HG03196 (cell line): ENCODE results near the gene SERPINB13.
"Not testable (repeated sequence)": the region's sequence is repeated elsewhere in the genome, so short reads cannot be mapped to it uniquely, and the experiment has no call there.

Experiments
- ATAC-seq: cut with Tn5 transposase; IDR thresholded peaks from one replicate; pipeline ENCODE4 v1.9.1; 2021; ENCODE audit not compliant: unreplicated experiment

Gene SERPINB13

GRCh38 chr18:63588909-63589308 is 1.8 kb downstream of the SERPINB13 start:
- no peak for ATAC-seq

GRCh38 chr18:63590373-63590772 is 3.2 kb downstream of the SERPINB13 start:
- no peak for ATAC-seq

GRCh38 chr18:63590966-63591695 is 4.0 kb downstream of the SERPINB13 start:
- no peak for ATAC-seq

GRCh38 chr18:63591725-63592124 is 4.6 kb downstream of the SERPINB13 start:
- no peak for ATAC-seq

GRCh38 chr18:63592471-63592870 is 5.3 kb downstream of the SERPINB13 start:
- ATAC-seq, result no peak

GRCh38 chr18:63596964-63597363 is 9.8 kb downstream of the SERPINB13 start:
- ATAC-seq, result no peak

GRCh38 chr18:63603355-63603754 is 16.2 kb downstream of the SERPINB13 start:
- no peak for ATAC-seq

GRCh38 chr18:63603772-63604171 is 16.6 kb downstream of the SERPINB13 start:
- ATAC-seq, result peak; percentile 94

- ATAC-seq, result no peak
Observed at GRCh38 chr18:63604791-63605567, 17.8 kb downstream of the SERPINB13 start.

GRCh38 chr18:63606526-63606925 is 19.4 kb downstream of the SERPINB13 start:
- no peak for ATAC-seq

- ATAC-seq, result no peak
Observed at GRCh38 chr18:63613420-63613819, 26.3 kb downstream of the SERPINB13 start.

GRCh38 chr18:63617049-63617914 is 30.1 kb downstream of the SERPINB13 start:
- peak; percentile 62 for ATAC-seq

- ATAC-seq, result peak; percentile 6
Observed at GRCh38 chr18:63617915-63618234, 30.7 kb downstream of the SERPINB13 start.

GRCh38 chr18:63619661-63620060 is 32.5 kb downstream of the SERPINB13 start:
- ATAC-seq, result no peak

GRCh38 chr18:63624863-63625262 is 37.7 kb downstream of the SERPINB13 start:
- no peak for ATAC-seq

GRCh38 chr18:63626431-63626830 is 39.3 kb downstream of the SERPINB13 start:
- ATAC-seq, result no peak

GRCh38 chr18:63627819-63628218 is 40.7 kb downstream of the SERPINB13 start:
- no peak for ATAC-seq

- no peak for ATAC-seq
Observed at GRCh38 chr18:63637703-63638102, 50.6 kb downstream of the SERPINB13 start.

- ATAC-seq, result not testable (repeated sequence)
Observed at GRCh38 chr18:63641157-63641680, 54.1 kb downstream of the SERPINB13 start.

- ATAC-seq, result not testable (repeated sequence)
Observed at GRCh38 chr18:63642668-63643356, 55.7 kb downstream of the SERPINB13 start.

- not testable (repeated sequence) for ATAC-seq
Observed at GRCh38 chr18:63644142-63644541, 57.0 kb downstream of the SERPINB13 start, which contains the start of gene SERPINB4. Gene SERPINB4 (minus strand): TSS chr18:63644256. CDS start chr18:63643577, 679 bp downstream.
